Measurements from ENCODE around the gene TDRD3.

Gene TDRD3

GRCh38 chr13:60575142-60575541 lies 178.1 kb downstream of the TDRD3 start:
- no peak for DNase-seq (ENCODE audit: low spot score)

GRCh38 chr13:60577761-60578160 lies 180.7 kb downstream of the TDRD3 start:
- no peak for DNase-seq (ENCODE audit: low spot score)

- DNase-seq (ENCODE audit: low spot score) = peak; percentile 63
Observed at GRCh38 chr13:60583196-60583888, 186.3 kb downstream of the TDRD3 start.

GRCh38 chr13:60583911-60584753 lies 187.1 kb downstream of the TDRD3 start:
- peak; percentile 53 for DNase-seq (ENCODE audit: low spot score)

- no peak for DNase-seq (ENCODE audit: low spot score)
Observed at GRCh38 chr13:60584976-60585375, 188.0 kb downstream of the TDRD3 start.

- DNase-seq (ENCODE audit: low spot score) = peak; percentile 69
Observed at GRCh38 chr13:60590800-60591747, 194.1 kb downstream of the TDRD3 start.

GRCh38 chr13:60603049-60603448 lies 206.0 kb downstream of the TDRD3 start:
- DNase-seq (ENCODE audit: low spot score) = no peak

GRCh38 chr13:60604058-60604457 lies 207.0 kb downstream of the TDRD3 start:
- no peak for DNase-seq (ENCODE audit: low spot score)

GRCh38 chr13:60608954-60609353 lies 211.9 kb downstream of the TDRD3 start:
- no peak for DNase-seq (ENCODE audit: low spot score)

- no peak for DNase-seq (ENCODE audit: low spot score)
Observed at GRCh38 chr13:60611523-60611922, 214.5 kb downstream of the TDRD3 start.

GRCh38 chr13:60612593-60612992 lies 215.6 kb downstream of the TDRD3 start:
- DNase-seq (ENCODE audit: low spot score) = no peak

GRCh38 chr13:60613080-60613479 lies 216.1 kb downstream of the TDRD3 start:
- DNase-seq (ENCODE audit: low spot score) = no peak

GRCh38 chr13:60617991-60618733 lies 221.1 kb downstream of the TDRD3 start:
- DNase-seq (ENCODE audit: low spot score) = peak; percentile 65

- no peak for DNase-seq (ENCODE audit: low spot score)
Observed at GRCh38 chr13:60619461-60619860, 222.4 kb downstream of the TDRD3 start.

GRCh38 chr13:60620611-60621395 lies 223.8 kb downstream of the TDRD3 start:
- peak; percentile 8 for DNase-seq (ENCODE audit: low spot score)

- no peak for DNase-seq (ENCODE audit: low spot score)
Observed at GRCh38 chr13:60623151-60623550, 226.1 kb downstream of the TDRD3 start.

All from AG08395 (cell line).